ENCODE data around the gene AK5.

GRCh38 chr1:77541162-77541545, 259.3 kb downstream of the AK5 start:
- TF ChIP-seq CTCF (IDR thresholded peaks at IDR 0.05) (no peak), POLR2A (IDR thresholded peaks at IDR 0.05) (no peak), EP300 (IDR thresholded peaks at IDR 0.05) (no peak), POLR2AphosphoS5 (IDR thresholded peaks at IDR 0.05) (no peak)
